Ishikawa (cell line): Measurements from ENCODE around the gene ZMIZ1.

ENCODE experiments used
- TF ChIP-seq, protein P1 (sequence below): IDR thresholded peaks from 2 replicates; pipeline ENCODE4 v1.6.1; 2012
- TF ChIP-seq, protein P2 (sequence below): IDR thresholded peaks from 2 replicates; pipeline ENCODE4 v1.6.1; 2012

- TF ChIP-seq, protein P1, sequence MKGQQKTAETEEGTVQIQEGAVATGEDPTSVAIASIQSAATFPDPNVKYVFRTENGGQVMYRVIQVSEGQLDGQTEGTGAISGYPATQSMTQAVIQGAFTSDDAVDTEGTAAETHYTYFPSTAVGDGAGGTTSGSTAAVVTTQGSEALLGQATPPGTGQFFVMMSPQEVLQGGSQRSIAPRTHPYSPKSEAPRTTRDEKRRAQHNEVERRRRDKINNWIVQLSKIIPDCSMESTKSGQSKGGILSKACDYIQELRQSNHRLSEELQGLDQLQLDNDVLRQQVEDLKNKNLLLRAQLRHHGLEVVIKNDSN, result no peak
- TF ChIP-seq, protein P2, sequence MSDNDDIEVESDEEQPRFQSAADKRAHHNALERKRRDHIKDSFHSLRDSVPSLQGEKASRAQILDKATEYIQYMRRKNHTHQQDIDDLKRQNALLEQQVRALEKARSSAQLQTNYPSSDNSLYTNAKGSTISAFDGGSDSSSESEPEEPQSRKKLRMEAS, result no peak
These were observed 288.4 kb downstream of the ZMIZ1 start for GRCh38 chr10:79357180-79357579.
